SK-N-SH (cell line): Measurements from ENCODE around the gene CTPS1. TPM values are rescaled to one million over a fixed set of nuclear protein-coding genes. Genes with fewer than 3 reads are reported as not detected.
A peak's percentile ranks its signal among the peaks of the same experiment; 100 is the strongest.

ENCODE experiments used
- CTCF ChIA-PET: fragments of 300-600, 350-600 bp; formaldehyde crosslinking; extraction: SDS; loops from one replicate; lab custom pipeline; 2021; lab: Yijun Ruan, JAX
- POLR2A ChIA-PET: fragments of 350-600 bp; sonication (Branson Sonifier 250); formaldehyde crosslinking; extraction: SDS; loops from one replicate; lab custom pipeline; 2020; ENCODE audit warnings: antibody characterized with exemption, inconsistent platforms; lab: Yijun Ruan, JAX
- DNase-seq: peaks from one replicate; pipeline ENCODE4 v3.0.0; 2012
- H2AFZ ChIP-seq: fragments of 200-600 bp; sonication (generic); 2 replicates; pipeline ENCODE4 v1.8.1; 2016; ENCODE audit warnings: antibody characterized with exemption, mild to moderate bottlenecking, low read depth
- H3F3A ChIP-seq: fragments of 200-600 bp; sonication (generic); replicated peaks from 2 replicates; pipeline ENCODE3; 2016; ENCODE audit warnings: antibody characterized with exemption, mild to moderate bottlenecking; ENCODE audit not compliant: insufficient read depth
- H3K27ac ChIP-seq, 2 experiments: fragments of 200-500 bp in 1 of 2; fragments of 200-600 bp in 1 of 2; sonication (Bioruptor generic) in 1 of 2; sonication (generic), shearing (Covaris generic) in 1 of 2; 2 replicates each; pipeline versions ENCODE4 v1.5.1 to v1.6.1; 2014 to 2016; ENCODE audit warnings: low read depth in 2 of 2, inconsistent platforms in 1 of 2, low read length in 1 of 2, mild to moderate bottlenecking in 1 of 2, mixed read lengths in 1 of 2
- H3K27me3 ChIP-seq: fragments of 200-600 bp; sonication (generic), shearing (Covaris generic); 2 replicates; pipeline ENCODE4 v1.6.1; 2016; ENCODE audit warnings: mixed run types; ENCODE audit not compliant: insufficient read depth
- H3K36me3 ChIP-seq, 2 experiments: fragments of 200-500 bp in 1 of 2; fragments of 200-600 bp in 1 of 2; sonication (Bioruptor generic) in 1 of 2; sonication (generic) in 1 of 2; replicated peaks in 1 of 2; 2 replicates each; pipeline versions ENCODE3 to v1.5.1; 2014 to 2016; ENCODE audit warnings: low read length in 1 of 2, mild to moderate bottlenecking in 1 of 2; ENCODE audit not compliant: insufficient read depth in 2 of 2, control insufficient read depth in 1 of 2
- H3K4me1 ChIP-seq, 2 experiments: fragments of 200-500 bp in 1 of 2; fragments of 200-600 bp in 1 of 2; sonication (Bioruptor generic) in 1 of 2; sonication (generic), shearing (Covaris generic) in 1 of 2; 2 replicates each; pipeline versions ENCODE4 v1.5.1 to v1.6.1; 2014 to 2016; ENCODE audit warnings: low read depth in 1 of 2, low read length in 1 of 2, mixed run types in 1 of 2; ENCODE audit not compliant: insufficient read depth in 2 of 2, control insufficient read depth in 1 of 2
- H3K4me2 ChIP-seq: fragments of 200-600 bp; sonication (generic), shearing (Covaris generic); 2 replicates; pipeline ENCODE4 v1.6.1; 2017; ENCODE audit warnings: mixed run types
- H3K4me3 ChIP-seq, 2 experiments: fragments of 200-500 bp in 1 of 2; fragments of 200-600 bp in 1 of 2; sonication (Bioruptor generic) in 1 of 2; sonication (generic), shearing (Covaris generic) in 1 of 2; 2 replicates each; pipeline versions ENCODE4 v1.5.1 to v1.8.1; 2014 to 2016; ENCODE audit warnings: low read depth in 2 of 2, inconsistent platforms in 1 of 2, low read length in 1 of 2, mild to moderate bottlenecking in 1 of 2, mixed read lengths in 1 of 2, moderate library complexity in 1 of 2
- H3K79me2 ChIP-seq: fragments of 200-600 bp; sonication (generic); 2 replicates; pipeline ENCODE4 v1.8.1; 2017; ENCODE audit warnings: mild to moderate bottlenecking; ENCODE audit not compliant: insufficient read depth
- H3K9ac ChIP-seq: fragments of 200-600 bp; sonication (generic); 2 replicates; pipeline ENCODE4 v1.6.1; 2017; ENCODE audit warnings: mixed run types
- H3K9me2 ChIP-seq: fragments of 200-600 bp; sonication (generic); 2 replicates; pipeline ENCODE4 v1.6.1; 2017; ENCODE audit warnings: mixed run types
- H3K9me3 ChIP-seq: fragments of 200-600 bp; sonication (generic); 2 replicates; pipeline ENCODE4 v1.6.1; 2017; ENCODE audit warnings: mixed run types, mild to moderate bottlenecking, moderate library complexity
- H4K20me1 ChIP-seq: fragments of 200-600 bp; sonication (generic); 2 replicates; pipeline ENCODE4 v1.6.1; 2017; ENCODE audit warnings: mild to moderate bottlenecking, mixed run types; ENCODE audit not compliant: insufficient read depth
- CHD2 ChIP-seq: fragments of 150-350 bp; IDR thresholded peaks from 2 replicates; pipeline ENCODE4 v1.6.1; 2018; ENCODE audit warnings: low read length; ENCODE audit not compliant: partially characterized antibody
- ELF1 ChIP-seq: IDR thresholded peaks from 2 replicates; pipeline ENCODE4 v1.4.0; 2012
- FOXM1 ChIP-seq: IDR thresholded peaks from 2 replicates; pipeline ENCODE4 v1.4.0; 2012; ENCODE audit warnings: low read depth, mild to moderate bottlenecking
- MEF2A ChIP-seq: IDR thresholded peaks from 2 replicates; pipeline ENCODE4 v1.4.0; 2012; ENCODE audit warnings: low read depth, borderline replicate concordance
- POLR2AphosphoS5 ChIP-seq: IDR thresholded peaks from 2 replicates; pipeline ENCODE4 v1.6.1; 2012; ENCODE audit warnings: low read depth, low read length
- RAD21 ChIP-seq: IDR thresholded peaks from 2 replicates; pipeline ENCODE4 v1.6.1; 2012; ENCODE audit warnings: mild to moderate bottlenecking, low read length
- RFX5 ChIP-seq: IDR thresholded peaks from 2 replicates; pipeline ENCODE4 v1.6.1; 2012; ENCODE audit warnings: mild to moderate bottlenecking, improper control_type of control experiment, low read length
- WGBS: methylation state at CpG from one replicate; pipeline ENCODE4 v1.1.6; 2017; ENCODE audit warnings: low lambda C conversion rate; 5-methylcytosine and 5-hydroxymethylcytosine counted together
- polyA plus RNA-seq, 3 experiments: library from polyadenylated mRNA; depleted of rRNA; stranded (reverse); fragments of >200 nt; gene quantifications; 2 replicates each; pipeline ENCODE4 v1.2.3, GENCODE V29; 2012
- TF ChIP-seq, protein P1 (sequence below): fragments of 200-600 bp; sonication (generic); IDR thresholded peaks from 2 replicates; pipeline ENCODE4 v1.6.1; 2017; ENCODE audit warnings: antibody characterized with exemption, mild to moderate bottlenecking, moderate library complexity
- TF ChIP-seq, protein P2 (sequence below): IDR thresholded peaks from 2 replicates; pipeline ENCODE4 v1.4.0; 2012; ENCODE audit warnings: low read depth
- TF ChIP-seq, protein P3 (sequence below): fragments of 150-350 bp; IDR thresholded peaks from 2 replicates; pipeline ENCODE4 v1.6.1; 2016; ENCODE audit warnings: mild to moderate bottlenecking, low read depth, low read length

Gene CTPS1
- polyA plus RNA-seq, 1 of the 3 experiments (the other 2 are of a cell fraction): 34.5 TPM

DNA sequence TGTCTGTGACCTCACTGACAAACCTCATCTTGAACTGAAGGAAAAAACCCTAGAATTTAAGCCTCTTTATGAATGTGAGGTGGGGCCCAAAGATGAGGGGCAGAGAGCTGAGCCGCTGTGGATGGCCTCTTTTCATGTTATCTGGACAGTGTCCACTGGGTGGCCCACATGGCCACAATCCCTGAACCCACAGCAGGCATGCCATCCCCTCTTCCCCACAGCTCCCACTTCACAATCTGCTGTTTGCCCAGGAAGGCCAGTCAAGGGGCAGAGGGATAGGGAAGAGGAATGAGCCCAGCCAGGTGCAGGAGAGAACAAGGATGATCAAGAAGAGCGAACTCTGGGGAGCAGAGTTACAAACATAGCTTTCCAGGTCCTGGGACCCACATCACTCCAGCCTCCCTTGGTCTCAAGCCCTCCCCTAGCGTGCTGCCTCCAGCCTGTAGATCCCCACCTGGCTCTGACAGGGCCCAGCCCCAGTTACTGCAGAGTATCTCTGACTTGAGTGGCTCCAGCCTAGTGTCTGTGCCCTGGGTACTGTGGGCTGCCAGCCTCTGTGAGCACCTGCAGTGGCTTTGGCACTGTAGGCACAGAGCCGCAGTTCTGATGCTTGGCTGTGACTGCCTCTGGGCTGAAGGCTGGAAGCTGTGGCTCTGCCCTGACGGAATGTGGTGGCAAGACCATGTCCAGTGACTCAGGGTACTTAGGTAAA lies 43.9 kb downstream of the CTPS1 start:
- no peak overlapping the region for H2AFZ ChIP-seq
- no peak overlapping the region for H3K27ac ChIP-seq
- H3K9me2 ChIP-seq: no peaks in the 10 kb centered on the region
- no peaks in the 10 kb centered on the region for H3K27me3 ChIP-seq
- DNase-seq: peak; percentile 73
- no peaks in the 10 kb centered on the region for H3K79me2 ChIP-seq
- H3K4me3 ChIP-seq: no peak overlapping the region
- peaks cover 3% of the 10 kb centered on the region for H3F3A ChIP-seq
- H4K20me1 ChIP-seq: no peaks in the 10 kb centered on the region
- peak; percentile 57 for TF ChIP-seq RAD21
- no peak for TF ChIP-seq MEF2A
- no peak for TF ChIP-seq CHD2
- TF ChIP-seq, protein P1, sequence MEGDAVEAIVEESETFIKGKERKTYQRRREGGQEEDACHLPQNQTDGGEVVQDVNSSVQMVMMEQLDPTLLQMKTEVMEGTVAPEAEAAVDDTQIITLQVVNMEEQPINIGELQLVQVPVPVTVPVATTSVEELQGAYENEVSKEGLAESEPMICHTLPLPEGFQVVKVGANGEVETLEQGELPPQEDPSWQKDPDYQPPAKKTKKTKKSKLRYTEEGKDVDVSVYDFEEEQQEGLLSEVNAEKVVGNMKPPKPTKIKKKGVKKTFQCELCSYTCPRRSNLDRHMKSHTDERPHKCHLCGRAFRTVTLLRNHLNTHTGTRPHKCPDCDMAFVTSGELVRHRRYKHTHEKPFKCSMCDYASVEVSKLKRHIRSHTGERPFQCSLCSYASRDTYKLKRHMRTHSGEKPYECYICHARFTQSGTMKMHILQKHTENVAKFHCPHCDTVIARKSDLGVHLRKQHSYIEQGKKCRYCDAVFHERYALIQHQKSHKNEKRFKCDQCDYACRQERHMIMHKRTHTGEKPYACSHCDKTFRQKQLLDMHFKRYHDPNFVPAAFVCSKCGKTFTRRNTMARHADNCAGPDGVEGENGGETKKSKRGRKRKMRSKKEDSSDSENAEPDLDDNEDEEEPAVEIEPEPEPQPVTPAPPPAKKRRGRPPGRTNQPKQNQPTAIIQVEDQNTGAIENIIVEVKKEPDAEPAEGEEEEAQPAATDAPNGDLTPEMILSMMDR: peak; percentile 56
- TF ChIP-seq, all 33 proteins: peak for 2
- 93% methylated on average over 5 of the region's 5 CpGs for WGBS
- H3K4me2 ChIP-seq: no peak overlapping the region
- no peaks in the 10 kb centered on the region for H3K9me3 ChIP-seq
- CTCF ChIA-PET: interaction anchor here (0.7 to 2.7 kb wide), 13 partner anchors 11 to 236 kb away, joined by 3 to 12 read pairs (median 4); no protein-coding TSS in a partner anchor
- no peaks in the 10 kb centered on the region; a peak in 1 of 4 replicates for H3K4me1 ChIP-seq
- peaks cover 9 to 15% of the 10 kb centered on the region in 2 experiments for H3K36me3 ChIP-seq
- POLR2A ChIA-PET: interaction anchor here (0.6 kb wide), 1 partner anchor 24 kb away, joined by 5 read pairs; no protein-coding TSS in a partner anchor
- H3K9ac ChIP-seq: no peak overlapping the region

GRCh38 chr1:41024953-41025352 lies 45.5 kb downstream of the CTPS1 start:
- POLR2A ChIA-PET: no interaction called here
- no peak overlapping the region for H3K9ac ChIP-seq
- H3K27ac ChIP-seq: no peak overlapping the region
- CTCF ChIA-PET: interaction anchor here (0.9 to 2.7 kb wide), 5 partner anchors 10 to 98 kb away, joined by 3 to 12 read pairs (median 11); no protein-coding TSS in a partner anchor
- H3K36me3 ChIP-seq: peaks cover 12 to 20% of the 10 kb centered on the region in 2 experiments
- TF ChIP-seq FOXM1 (no peak), ELF1 (no peak), POLR2AphosphoS5 (no peak), MEF2A (no peak), RFX5 (no peak)
- TF ChIP-seq, protein P2, sequence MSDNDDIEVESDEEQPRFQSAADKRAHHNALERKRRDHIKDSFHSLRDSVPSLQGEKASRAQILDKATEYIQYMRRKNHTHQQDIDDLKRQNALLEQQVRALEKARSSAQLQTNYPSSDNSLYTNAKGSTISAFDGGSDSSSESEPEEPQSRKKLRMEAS: no peak
- TF ChIP-seq, protein P3, sequence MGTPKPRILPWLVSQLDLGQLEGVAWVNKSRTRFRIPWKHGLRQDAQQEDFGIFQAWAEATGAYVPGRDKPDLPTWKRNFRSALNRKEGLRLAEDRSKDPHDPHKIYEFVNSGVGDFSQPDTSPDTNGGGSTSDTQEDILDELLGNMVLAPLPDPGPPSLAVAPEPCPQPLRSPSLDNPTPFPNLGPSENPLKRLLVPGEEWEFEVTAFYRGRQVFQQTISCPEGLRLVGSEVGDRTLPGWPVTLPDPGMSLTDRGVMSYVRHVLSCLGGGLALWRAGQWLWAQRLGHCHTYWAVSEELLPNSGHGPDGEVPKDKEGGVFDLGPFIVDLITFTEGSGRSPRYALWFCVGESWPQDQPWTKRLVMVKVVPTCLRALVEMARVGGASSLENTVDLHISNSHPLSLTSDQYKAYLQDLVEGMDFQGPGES: no peak
- TF ChIP-seq, protein P1: no peak
- no peaks in the 10 kb centered on the region for H4K20me1 ChIP-seq
- DNase-seq: no peak
- H3K4me3 ChIP-seq: no peak overlapping the region
- no peaks in the 10 kb centered on the region for H3K9me2 ChIP-seq
- no peak overlapping the region for H2AFZ ChIP-seq
- H3K79me2 ChIP-seq: no peaks in the 10 kb centered on the region
- H3K4me1 ChIP-seq: no peaks in the 10 kb centered on the region; a peak in 1 of 4 replicates
- no peaks in the 10 kb centered on the region for H3K9me3 ChIP-seq
- H3K27me3 ChIP-seq: no peaks in the 10 kb centered on the region
- 100% methylated on average over 2 of the region's 2 CpGs for WGBS
- H3K4me2 ChIP-seq: no peak overlapping the region
- H3F3A ChIP-seq: peaks cover 8% of the 10 kb centered on the region
